ENCODE results near the gene EFCAB14. TPM values are rescaled to one million over a fixed set of nuclear protein-coding genes. Genes with fewer than 3 reads are reported as not detected.

EFCAB14 gene
- total and polyA plus RNA-seq, 9 of the 15 experiments (the other 6 are each of a cell fraction or from before 2014, with no cell fraction given) = 7.3 to 49.0 (median 37.3) TPM

- no peak for TF ChIP-seq ZBTB8A (IDR thresholded peaks at IDR 0.05; ENCODE audit: partially characterized antibody)
- TF ChIP-seq MAFK (IDR thresholded peaks at IDR 0.05; ENCODE audit: low read length) = peak; percentile 59
- no peak for TF ChIP-seq ZNF24 (IDR thresholded peaks at IDR 0.05)
Measured at GRCh38 chr1:46753985-46754384, 35.1 kb upstream of the EFCAB14 start (continued).

GRCh38 chr1:46749921-46750404, 31.0 kb upstream of the EFCAB14 start:
- in situ Hi-C loops (cut with MboI) (loop anchor here (10.0 kb wide), 1 partner anchor 235 kb away; no protein-coding TSS in a partner anchor), intact Hi-C loops (cut with micrococcal nuclease) (loop anchor here (5.0 to 10.0 kb wide), 3 partner anchors 117 to 345 kb away; no protein-coding TSS in a partner anchor)
- CTCF ChIA-PET (ENCODE audit: low intra/inter-chr PET ratio) = no interaction called here
- Histone ChIP-seq H3K4me1 (replicated peaks in 1 of 2; ENCODE audit: control insufficient read depth in 2 of 2, insufficient read depth in 2 of 2, low read length in 2 of 2) (no peaks in the 10 kb centered on the region), H3K9ac (ENCODE audit: insufficient read depth in 1 of 2, low read depth in 2 of 2, low read length in 2 of 2) (no peak overlapping the region), H4K20me1 (replicated peaks; ENCODE audit: control insufficient read depth, insufficient read depth, low read length) (no peaks in the 10 kb centered on the region), H3K79me2 (ENCODE audit: control insufficient read depth, insufficient read depth, low read length) (no peaks in the 10 kb centered on the region), H3K27me3 (ENCODE audit: control insufficient read depth in 2 of 2, insufficient read depth in 2 of 2, low read length in 2 of 2) (0 out of 5 replicates have a peak, but pooled peaks cover 0 to 5% of the 10 kb centered on the region in 2 experiments), H3K4me3 (no peak overlapping the region), H3K4me2 (ENCODE audit: insufficient read depth, low read length) (no peak overlapping the region), H2AFZ (ENCODE audit: low read depth, low read length) (no peak overlapping the region), H3K9me1 (ENCODE audit: control insufficient read depth, insufficient read depth, low read length) (no peaks in the 10 kb centered on the region), H3K9me3 (replicated peaks; ENCODE audit: control insufficient read depth, insufficient read depth, low read depth, low read length) (no peaks in the 10 kb centered on the region), H3K36me3 (ENCODE audit: control insufficient read depth, insufficient read depth, low read length) (no peaks in the 10 kb centered on the region), H3K27ac (ENCODE audit: extremely low read depth, low read depth, low read length) (no peak overlapping the region)
- WGBS (ENCODE audit: insufficient coverage, low coverage, missing lambda C conversion rate) = 1% methylated on average over 7 of the region's 7 CpGs
- DNase-seq (ENCODE audit: extremely low read depth in 1 of 4, low spot score in 3 of 4) = no peak
- BruUV-seq (replicated peaks) = no TSS peak
- TF ChIP-seq CEBPB (tag; IDR thresholded peaks at IDR 0.05) = peak; percentile 73
- TF ChIP-seq CEBPG (CRISPR knock-in tag; IDR thresholded peaks at IDR 0.05) = no peak
- 0 out of 4 replicates have a peak, but pooled peaks of 1 of the 2 experiments have one; percentile 6 for TF ChIP-seq CEBPG (tag; conservative IDR thresholded peaks at IDR 0.05 in 1 of 2, IDR thresholded peaks at IDR 0.05 in 1 of 2)
- TF ChIP-seq ESRRA (IDR thresholded peaks at IDR 0.05; ENCODE audit: borderline replicate concordance, low read depth) = no peak
- no peak for ATAC-seq
- POLR2A ChIA-PET = no interaction called here
- no peak for FAIRE-seq

Data from K562 (cell line).